GM08714 (cell line): ENCODE results near the gene ARHGAP8.

Experiments
- H3K4me3 ChIP-seq: fragments of 200-500 bp; sonication (Bioruptor generic); 2 replicates; pipeline ENCODE4 v1.5.1; 2014; ENCODE audit warnings: mild to moderate bottlenecking, low read length, inconsistent platforms
- ZNF274 ChIP-seq: IDR thresholded peaks from 2 replicates; pipeline ENCODE4 v1.6.1; 2012; ENCODE audit warnings: mild to moderate bottlenecking, low read depth, low read length

ARHGAP8 gene

DNA sequence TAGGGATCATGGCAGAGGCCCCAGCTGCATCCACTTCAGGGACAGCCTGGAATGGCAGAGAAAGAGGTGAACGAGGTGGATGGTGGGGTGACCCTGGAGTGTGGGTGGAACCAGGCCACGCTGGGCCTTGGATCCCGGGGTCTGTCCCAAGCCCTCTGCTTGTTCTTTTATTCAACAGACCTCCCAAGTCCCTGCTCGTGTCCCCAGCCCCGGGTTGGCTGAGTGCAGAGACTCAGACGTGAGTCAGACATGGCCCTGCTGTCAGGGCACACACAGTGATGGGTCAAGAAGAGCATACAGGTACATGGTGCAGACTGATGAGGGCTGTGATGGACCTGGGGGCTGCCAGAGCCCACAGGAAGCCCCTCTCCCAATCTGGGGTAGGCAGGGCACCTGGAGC is 6.6 kb downstream of the ARHGAP8 start:
- no peak for TF ChIP-seq ZNF274
- H3K4me3 ChIP-seq, result no peak overlapping the region

- no peak for TF ChIP-seq ZNF274
Measured at GRCh38 chr22:44759430-44760310, 7.3 kb downstream of the ARHGAP8 start.

GRCh38 chr22:44760476-44760875 is 8.1 kb downstream of the ARHGAP8 start:
- no peak for TF ChIP-seq ZNF274
- no peak overlapping the region for H3K4me3 ChIP-seq

More at GRCh38 chr22:44759430-44760310, 7.3 kb downstream of the ARHGAP8 start:
- H3K4me3 ChIP-seq, result no peak overlapping the region

GRCh38 chr22:44761025-44761424 is 8.7 kb downstream of the ARHGAP8 start:
- no peak overlapping the region for H3K4me3 ChIP-seq
- no peak for TF ChIP-seq ZNF274

DNA sequence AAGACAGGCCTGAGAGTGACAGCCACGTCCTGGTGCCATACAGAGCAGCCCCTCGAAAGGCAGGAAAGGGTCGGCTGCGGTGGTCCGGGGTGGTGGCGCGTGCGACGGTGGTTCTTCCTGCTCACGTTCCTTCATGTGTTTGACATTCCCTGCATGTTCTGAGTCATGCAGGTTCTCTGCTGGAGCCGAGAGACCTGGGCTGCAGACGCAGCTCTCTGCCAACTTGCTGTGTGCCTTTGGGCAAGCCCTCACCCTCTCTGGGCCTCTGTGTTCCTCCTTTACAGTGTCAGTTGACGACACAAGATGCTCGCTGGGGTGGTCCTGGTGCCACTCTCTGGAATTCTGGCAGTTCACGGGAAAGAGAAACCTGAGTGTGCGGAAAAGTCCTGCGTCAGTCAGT is 12.0 kb downstream of the ARHGAP8 start:
- no peak for TF ChIP-seq ZNF274
- H3K4me3 ChIP-seq, result no peak overlapping the region

GRCh38 chr22:44764974-44765373 is 12.6 kb downstream of the ARHGAP8 start:
- no peak overlapping the region for H3K4me3 ChIP-seq
- no peak for TF ChIP-seq ZNF274

- no peak overlapping the region for H3K4me3 ChIP-seq
- no peak for TF ChIP-seq ZNF274
Measured at GRCh38 chr22:44765571-44766285, 13.4 kb downstream of the ARHGAP8 start.

DNA sequence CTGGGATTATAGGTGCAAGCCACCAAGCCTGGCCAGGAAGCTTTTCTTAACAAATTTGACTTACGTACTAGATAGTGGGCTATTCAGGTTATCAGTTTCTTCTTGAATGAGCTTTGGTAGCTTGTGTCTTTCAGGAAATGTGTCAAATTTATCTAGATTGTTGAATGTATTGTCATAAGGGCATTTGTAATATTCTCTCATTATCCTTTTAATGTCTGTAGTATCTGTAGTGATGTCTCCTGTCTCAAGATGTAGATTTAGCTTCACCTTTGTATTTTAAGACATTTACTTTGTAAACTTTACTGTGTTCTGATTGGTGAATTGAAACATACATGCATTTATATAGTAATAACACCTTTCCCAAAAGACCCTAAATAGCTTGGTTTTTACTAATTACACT is 20.7 kb downstream of the ARHGAP8 start:
- TF ChIP-seq ZNF274, result no peak
- H3K4me3 ChIP-seq, result no peak overlapping the region

- TF ChIP-seq ZNF274, result no peak
- H3K4me3 ChIP-seq, result no peak overlapping the region
Measured at GRCh38 chr22:44775862-44776261, 23.5 kb downstream of the ARHGAP8 start.

GRCh38 chr22:44776605-44777363 is 24.4 kb downstream of the ARHGAP8 start:
- no peak overlapping the region for H3K4me3 ChIP-seq
- TF ChIP-seq ZNF274, result no peak

GRCh38 chr22:44777364-44777755 is 25.0 kb downstream of the ARHGAP8 start:
- no peak for TF ChIP-seq ZNF274

DNA sequence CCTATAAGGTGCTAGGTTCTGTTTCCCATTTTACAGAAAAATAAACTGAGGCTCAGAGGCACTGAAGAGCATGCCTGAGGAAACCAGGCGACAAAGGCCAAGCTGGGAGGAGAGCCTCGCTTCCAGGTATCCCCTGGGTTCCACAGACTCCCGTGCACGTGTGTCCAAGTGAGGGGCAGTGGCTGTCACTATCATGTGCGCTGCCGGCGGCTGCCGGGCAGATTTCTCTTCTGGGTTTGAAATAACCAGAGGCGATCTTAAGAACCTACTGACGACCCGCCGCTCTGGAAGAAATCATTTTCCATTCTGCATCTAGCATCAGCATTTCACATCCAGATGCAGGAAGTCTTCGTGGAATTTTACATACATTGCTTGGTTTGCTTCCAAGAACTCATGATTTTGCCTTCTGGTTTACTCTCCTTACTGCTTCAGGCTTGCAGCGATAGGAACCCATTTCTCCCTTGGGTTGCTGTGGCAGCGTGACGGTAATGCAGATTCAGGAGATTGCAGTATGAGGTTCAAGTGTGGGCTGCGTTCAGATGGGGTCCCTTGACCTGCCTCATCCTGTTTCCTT is 28.6 kb downstream of the ARHGAP8 start:
- TF ChIP-seq ZNF274, result no peak
- H3K4me3 ChIP-seq, result no peak overlapping the region

More at GRCh38 chr22:44777364-44777755, 25.0 kb downstream of the ARHGAP8 start:
- no peak overlapping the region for H3K4me3 ChIP-seq

DNA sequence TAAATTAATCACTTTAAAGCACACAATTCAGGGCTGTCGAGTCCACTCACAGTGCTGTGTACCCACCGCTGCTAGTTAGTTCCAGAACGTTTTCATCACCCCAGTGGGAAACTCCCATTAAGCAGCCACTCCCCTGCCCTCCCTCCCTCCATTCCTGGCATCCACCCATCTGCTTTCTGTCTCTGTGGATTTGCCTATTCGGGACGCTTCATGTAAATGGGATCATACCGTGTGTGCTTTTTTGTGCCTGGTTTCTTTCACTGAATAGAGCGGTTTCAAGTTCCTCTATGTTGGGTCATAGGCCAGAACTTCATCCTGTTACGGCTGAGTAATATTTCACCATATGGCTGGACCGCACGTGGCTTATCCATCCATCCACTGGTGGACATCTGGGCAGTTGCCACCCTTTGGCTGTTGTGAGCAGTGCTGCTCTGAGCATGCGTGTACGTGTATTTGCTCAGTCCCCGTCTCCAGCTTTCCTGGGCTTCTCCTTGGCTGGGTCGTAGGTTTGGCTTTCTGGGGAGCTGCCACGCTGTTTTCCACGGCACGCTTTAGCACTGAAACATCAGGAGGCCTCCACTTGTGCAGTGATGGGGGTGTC is 30.1 kb downstream of the ARHGAP8 start:
- H3K4me3 ChIP-seq, result no peak overlapping the region
- no peak for TF ChIP-seq ZNF274

GRCh38 chr22:44783091-44783490 is 30.7 kb downstream of the ARHGAP8 start:
- no peak for TF ChIP-seq ZNF274

More at GRCh38 chr22:44783091-44783490, 30.7 kb downstream of the ARHGAP8 start:
- no peak overlapping the region for H3K4me3 ChIP-seq
